HK-2 (cell line): ENCODE measurements around the gene SLC22A7.
"Not testable (repeated sequence)": the region's sequence is repeated elsewhere in the genome, so short reads cannot be mapped to it uniquely, and the experiment has no call there.

Experiments used
- DNase-seq: peaks from one replicate; pipeline ENCODE4 v3.0.0-alpha.2; 2018; ENCODE audit not compliant: unreplicated experiment

SLC22A7 gene

DNA sequence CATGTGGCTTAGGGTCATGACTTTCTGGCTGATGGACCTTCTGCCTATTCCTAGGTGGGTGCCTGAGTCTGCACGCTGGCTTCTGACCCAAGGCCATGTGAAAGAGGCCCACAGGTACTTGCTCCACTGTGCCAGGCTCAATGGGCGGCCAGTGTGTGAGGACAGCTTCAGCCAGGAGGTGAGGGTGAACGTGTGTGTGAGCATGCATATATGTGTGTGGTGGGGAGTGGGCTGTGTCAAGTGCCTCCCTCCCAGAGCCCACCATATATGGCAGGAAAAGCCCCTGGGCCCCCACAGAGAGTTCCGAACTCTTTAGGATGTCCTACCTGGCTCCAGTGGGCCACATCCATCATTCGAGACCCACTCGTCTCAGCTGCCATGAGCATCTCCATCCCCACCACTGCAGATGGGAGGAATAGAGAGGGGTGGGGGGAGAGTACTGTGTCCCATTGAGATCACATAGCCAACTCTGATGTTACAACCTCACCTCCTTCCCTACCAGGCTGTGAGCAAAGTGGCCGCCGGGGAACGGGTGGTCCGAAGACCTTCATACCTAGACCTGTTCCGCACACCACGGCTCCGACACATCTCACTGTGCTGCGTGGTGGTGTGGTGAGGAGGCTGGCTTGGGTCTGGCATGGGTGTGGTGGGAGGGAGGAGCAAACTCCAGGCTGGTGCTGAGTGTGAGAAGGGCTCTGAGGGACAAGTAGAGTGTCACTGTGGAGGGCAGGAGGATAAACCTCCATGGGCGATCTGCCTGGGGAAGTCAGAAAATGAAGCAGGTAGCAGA is 3.2 kb downstream of the SLC22A7 start:
- DNase-seq: no peak

DNA sequence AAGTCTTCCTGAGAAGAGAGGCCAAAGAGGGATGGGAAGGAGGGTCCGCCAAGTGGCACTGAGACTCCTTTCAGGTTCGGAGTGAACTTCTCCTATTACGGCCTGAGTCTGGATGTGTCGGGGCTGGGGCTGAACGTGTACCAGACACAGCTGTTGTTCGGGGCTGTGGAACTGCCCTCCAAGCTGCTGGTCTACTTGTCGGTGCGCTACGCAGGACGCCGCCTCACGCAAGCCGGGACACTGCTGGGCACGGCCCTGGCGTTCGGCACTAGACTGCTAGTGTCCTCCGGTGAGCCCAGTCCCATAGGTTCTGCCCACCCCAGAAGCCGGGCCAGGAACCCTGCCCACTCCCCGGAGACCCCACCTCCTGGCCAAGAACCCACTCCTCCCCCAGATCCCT is 4.1 kb downstream of the SLC22A7 start:
- no peak for DNase-seq

DNA sequence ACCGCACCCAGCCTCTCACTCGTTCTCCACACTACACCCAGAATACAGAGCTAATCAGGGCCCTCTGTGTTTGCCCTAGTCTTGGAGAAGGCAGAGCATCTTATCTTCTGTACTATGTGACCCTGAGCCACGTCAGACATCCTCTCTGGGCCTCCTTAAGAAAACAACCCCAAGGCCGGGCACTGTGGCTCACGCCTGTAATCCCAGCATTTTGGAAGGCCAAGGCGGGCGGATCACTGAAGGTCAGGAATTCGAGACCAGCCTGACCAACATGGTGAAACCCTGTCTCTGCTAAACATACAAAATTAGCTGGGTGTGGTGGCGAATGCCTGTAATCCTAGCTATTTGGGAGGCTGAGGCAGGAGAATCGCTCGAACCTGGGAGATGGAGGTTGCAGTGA is 4.9 kb downstream of the SLC22A7 start:
- DNase-seq: not testable (repeated sequence)

DNA sequence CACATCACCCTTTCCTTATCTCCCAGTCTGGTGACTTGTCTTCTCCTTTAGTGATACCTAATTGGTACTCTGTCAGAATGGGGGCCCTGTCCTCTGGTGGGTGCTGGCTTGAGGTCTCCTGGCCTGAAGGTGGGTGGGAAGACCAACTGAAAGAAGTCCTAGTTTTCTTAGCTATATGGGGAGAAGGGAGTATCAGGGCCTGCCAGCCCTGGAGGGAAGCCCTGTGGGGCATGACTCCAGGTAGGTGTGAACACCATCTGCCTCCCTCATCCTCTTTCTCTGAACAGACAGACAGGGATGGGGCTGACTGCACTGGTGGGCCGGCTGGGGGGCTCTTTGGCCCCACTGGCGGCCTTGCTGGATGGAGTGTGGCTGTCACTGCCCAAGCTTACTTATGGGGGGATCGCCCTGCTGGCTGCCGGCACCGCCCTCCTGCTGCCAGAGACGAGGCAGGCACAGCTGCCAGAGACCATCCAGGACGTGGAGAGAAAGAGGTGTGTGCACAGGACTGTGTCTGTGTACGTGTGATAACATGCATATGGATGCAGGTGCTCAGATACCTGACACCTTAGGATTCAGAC is 5.8 kb downstream of the SLC22A7 start:
- no peak for DNase-seq

DNA sequence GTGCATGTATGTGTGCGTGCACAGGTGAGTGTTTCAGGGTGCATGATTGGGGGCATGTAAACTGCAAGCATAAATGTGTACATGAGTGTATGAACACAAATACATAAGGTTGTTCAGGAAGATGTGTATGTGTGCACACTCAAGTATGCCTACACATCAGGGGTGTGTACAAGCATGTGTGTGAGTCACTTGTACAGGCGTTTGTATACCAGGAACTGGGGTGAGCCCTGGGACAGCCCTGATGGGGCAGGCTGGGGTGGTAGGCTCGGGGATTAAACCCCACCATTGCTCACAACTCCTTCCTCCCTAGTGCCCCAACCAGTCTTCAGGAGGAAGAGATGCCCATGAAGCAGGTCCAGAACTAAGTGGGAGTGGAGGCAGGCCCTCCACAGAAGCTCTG is 6.3 kb downstream of the SLC22A7 start:
- DNase-seq: no peak

DNA sequence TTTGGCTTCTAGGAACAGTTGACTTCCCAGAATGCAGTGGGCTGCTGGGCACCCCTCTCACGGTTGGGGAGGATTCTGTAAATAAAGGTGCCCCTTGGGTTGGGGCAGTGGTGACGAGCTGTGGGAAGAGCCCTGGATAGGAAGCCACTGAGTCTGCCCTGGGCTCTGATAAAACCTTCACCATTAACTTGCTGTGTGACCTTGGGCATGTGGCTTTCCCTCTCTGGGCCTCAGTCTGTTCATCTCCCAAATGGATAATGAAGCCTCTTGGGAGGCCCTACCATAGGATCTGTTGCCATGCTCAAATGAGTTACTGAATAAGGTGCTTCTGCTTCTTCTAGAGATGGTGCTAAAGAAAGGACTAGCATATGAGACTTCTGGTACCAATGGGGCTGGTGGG is 6.8 kb downstream of the SLC22A7 start:
- no peak for DNase-seq

DNA sequence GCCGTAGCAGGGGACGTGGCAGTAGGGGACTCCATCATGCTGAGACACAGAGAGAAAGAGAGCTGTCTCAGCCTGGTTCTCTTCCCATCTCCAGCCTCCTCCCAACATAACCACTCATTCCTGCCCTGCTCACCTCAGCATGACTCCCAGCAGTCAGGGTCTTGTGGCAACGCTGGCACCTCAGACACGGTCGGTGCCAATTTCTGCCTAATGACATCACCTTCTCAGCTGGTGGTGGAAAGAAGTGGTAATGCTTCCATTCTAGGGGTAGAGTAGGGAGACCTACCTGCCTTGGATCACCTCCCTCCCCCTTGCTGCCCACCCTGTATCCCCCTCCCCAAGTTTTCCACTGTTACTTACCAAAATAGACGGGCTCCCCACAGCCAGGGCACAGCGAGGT is 8.0 kb downstream of the SLC22A7 start:
- no peak for DNase-seq

DNA sequence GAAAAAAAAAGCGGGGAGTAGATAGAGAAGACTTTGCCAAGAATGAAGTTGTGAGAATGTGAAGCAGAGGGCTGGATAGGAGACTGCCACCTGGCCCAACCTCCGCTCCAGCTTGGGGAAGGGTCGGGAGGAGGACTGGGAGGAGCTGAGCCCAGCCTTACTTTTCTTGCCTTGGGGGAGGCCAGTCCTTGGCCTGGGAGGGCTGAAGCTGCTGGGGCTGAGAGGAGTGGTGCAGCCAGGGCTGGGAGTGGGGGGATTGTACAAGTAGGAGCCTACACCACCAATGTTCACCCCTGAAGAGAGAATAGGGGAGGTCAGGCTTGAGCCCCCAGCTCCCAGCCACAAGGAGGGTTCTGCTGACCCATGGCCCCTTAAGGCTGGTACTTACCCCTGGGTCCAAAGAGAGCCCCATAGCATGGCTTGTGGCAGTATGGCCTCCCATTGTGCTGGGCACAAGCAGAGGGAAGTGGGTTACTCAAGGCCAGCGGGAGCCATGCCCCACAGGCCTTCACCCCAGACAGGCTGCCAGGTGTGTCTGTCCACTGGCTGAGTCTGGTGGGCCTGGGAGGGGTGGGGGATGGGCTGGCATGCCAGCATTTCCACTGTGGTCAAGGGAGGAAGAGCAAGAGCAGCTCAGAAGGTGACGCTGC is 9.5 kb downstream of the SLC22A7 start:
- DNase-seq: no peak

DNA sequence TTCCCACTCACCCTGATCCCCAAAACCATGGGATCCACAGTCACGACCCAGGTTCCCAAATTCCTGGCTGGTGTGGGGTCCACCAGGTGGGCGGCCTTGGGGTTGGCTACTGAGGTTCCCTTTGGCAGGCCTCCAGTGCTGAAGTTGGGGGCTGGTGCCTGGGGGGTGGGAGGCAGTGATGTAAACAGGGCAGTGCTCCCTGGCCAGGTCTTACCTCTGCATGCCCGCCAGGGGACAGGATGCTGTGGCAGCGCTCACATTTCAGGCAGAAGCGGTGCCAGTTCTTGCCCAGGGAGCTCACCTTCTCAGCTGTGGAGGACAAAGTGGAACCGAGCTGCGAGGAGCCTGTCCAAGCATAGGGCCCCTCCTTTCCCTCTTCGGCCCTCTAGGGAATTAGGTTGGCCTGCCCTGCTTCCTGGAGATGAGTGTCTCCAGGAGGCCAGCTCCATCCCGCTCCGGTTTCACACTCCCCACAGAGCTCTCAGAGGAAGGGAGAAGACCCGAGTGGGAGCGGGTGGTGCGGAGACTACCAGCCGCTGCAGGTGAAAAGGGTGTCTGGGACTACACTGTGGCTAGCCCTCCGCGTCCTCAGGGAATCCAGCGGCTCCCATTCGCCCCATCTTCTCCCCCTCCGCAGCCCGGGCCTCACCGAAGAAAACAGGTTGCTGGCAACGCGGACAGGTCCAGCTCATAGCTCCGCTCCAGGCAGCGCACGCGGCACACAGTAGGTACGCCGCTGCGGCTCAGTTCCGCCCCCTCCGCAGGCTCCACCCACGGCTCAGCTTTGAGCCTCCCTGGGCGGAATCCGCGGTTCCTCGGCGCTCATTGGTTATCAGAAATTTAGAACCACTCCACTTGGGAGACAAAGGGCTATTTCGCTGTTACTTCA is 10.3 kb downstream of the SLC22A7 start, which contains the start of gene CRIP3:
Gene CRIP3 (minus strand): TSS at position 726 of the 889 bp plus-strand sequence. CDS start 34 bp downstream, at position 692.
- DNase-seq: no peak

DNA sequence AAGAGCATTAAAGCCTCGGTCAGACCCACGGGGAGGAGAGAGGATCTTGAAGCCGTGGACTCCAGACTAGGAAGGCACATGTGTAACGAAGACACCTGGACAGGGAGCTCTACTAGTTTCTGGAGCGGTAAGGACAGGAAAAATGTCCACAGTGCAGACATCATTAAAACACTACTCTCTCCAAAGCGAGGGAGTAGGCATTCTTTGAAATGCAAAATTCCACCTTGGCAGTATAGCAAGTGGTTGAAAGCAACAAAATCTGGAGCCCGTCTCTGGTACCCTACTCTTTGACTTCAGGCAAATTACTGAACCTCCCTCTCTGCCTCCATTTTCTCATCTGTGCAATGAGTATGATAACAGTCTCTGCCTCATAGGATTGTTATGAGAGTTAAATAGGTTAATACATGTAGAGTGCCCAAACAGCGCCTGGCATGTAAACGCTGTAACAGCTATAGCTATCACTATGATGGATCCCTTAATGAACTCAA is 11.0 kb downstream of the SLC22A7 start:
- no peak for DNase-seq

DNA sequence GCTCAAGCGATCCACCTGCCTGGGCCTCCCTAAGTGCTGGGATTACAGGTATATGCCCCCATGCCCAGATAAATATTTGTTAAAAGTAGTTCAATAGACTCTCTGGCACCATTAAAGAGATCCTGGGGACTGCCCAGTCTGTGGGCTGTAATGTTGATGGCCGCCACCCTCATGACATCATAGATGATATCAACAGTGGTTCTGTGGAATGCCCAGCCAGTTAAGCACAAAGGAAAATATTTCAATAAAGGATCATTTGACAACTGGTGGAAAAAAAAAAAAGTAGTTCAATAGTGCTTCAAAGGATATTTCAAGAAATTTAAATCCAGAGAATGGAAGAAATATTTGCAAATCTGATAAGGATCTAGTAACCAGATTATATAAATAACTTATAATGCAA is 12.1 kb downstream of the SLC22A7 start:
- DNase-seq: no peak

DNA sequence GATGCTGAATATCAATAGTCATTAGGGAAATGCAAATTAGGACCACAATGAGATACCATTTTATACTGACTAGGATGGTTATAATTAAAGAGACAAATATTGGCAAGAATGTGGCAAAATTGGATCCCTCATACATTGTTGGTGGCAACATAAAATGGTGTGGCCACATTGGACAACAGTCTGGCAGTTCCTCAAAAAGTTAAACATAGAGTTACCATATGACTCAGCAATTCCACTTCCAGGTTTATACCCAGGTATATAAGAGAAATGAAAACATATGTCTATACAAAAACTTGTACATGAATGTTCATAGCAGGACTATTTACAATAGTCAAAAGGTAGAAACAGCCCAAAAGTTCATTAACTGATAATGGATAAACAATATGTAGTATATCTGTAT is 12.6 kb downstream of the SLC22A7 start:
- no peak for DNase-seq

DNA sequence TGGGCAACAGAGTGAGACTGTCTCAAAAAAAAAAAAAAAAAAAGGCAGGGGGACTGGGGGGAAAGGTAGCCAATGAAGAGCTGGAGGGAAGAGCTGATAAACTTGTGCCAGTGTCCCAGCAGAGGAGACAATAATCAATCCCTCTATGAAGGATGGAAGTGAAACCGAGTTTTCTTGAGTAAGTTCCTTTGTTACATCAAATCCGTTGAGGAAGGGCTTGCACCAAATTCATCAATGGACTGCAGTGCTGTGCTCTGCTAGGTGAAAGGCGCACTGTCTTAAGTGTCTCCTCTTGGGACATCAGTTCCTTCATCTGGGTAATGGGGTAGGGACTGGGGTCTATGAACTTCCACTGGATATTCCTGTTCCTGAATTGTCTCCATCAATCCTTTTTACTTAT is 13.6 kb downstream of the SLC22A7 start:
- DNase-seq: no peak

DNA sequence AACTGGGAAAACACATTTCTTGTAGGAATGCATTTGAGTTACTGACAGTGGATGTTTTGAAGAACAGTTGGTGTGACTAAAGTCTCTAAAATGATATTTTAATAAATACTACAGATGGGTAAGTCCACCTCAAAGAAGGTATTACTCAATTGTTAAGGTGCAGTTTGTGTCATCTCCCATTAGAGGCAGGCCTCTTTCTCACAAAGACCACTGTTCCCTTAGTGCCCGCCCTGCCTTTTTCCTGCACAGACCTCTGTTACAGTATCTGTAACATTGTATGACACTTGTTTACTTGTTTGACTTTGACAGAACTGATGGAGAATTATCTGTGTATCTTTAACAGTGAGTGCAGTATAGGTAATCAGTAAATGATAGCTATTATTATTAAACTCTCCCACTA is 15.8 kb downstream of the SLC22A7 start:
- no peak for DNase-seq

DNA sequence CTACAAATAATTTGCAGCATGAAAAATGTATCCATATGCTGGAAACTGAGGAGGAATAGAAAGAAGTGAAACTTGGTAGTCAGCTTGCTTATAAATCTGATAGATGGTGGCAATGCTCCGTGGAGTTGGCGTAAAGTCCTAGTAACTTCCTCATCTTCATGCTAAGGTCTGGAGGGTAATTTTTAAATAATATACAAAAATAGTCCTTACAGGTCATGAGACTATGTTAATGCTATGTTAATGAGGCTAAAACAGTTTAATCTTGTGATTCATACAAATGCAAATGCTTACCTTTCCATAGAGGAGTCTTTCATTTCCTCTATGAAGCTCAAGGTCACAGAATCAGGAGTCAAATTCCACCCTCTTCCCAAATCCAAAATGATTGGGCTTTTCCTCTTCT is 20.0 kb downstream of the SLC22A7 start:
- no peak for DNase-seq

DNA sequence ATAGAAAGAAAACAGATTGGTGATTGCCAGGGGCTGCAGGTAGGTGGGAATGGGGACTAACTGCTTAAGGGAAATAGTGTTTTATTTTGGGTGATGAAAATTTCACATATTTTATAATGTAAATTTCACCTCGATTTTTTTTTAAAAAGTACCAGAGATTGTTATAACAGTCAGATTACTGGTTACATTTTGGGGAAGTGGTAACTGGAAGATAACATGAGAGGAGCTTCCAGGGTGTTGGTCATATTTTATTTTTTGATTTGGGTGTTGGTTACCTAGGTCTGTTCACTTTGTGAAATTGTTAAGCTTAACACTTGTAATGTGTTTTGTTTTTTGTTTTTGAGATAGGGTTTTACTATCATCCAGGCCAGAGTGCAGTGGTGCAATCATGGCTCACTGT is 27.8 kb downstream of the SLC22A7 start:
- DNase-seq: no peak

DNA sequence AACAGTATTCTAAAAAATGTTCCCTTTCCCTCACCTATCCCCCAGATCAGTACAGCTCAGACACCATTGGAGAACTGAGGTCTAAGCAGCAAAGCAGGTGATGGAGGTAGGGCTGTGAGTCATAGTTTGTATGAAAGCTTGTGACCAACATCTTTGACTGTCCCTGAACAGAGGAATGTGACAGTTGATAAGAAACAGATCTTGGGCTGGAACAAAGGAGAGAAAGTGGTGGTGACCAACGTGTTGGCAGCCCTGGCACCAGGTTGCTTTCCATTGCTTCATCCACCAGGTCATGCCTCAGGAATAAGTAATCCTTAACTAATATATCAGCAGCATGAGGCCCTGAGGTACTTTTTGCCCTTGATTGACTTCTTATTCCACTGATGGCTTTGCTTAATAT is 30.5 kb downstream of the SLC22A7 start:
- DNase-seq: peak; percentile 11

DNA sequence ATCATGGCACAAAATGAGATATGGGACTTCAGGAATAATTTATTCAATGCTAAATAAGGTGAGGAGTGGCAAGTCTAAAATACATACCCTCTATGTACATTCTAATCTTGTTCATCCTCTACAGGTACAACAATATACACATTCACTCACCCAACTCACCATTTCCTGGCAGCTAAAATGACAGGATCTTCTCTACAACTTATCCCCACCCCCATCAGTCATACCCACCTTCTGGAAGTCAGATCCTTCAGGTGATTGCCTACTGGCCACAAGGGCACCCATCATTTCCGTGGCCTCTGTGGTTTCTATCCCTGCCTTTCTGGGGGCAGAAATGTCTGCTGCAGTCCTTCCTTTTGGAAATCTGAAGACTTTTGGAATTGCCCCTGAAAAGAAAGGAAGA is 33.4 kb downstream of the SLC22A7 start:
- no peak for DNase-seq

DNA sequence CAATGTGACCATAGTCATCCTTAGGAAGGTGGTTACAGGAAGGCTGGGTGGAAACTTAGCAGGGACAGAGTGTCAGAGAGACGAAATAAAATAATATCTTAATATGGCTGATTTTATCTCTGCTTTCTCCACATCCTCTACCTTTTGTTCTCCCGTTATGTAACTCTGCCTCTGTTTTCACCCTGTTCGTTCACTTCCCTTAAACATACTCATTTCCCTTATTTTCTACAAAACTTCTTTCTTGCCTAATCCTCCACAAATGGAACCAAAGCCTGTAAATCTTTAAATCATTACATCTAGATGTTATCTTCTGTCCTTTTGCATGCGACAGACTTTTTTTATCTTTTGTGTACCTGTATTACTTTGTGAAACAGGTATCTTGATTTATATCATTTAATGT is 33.8 kb downstream of the SLC22A7 start:
- DNase-seq: no peak

DNA sequence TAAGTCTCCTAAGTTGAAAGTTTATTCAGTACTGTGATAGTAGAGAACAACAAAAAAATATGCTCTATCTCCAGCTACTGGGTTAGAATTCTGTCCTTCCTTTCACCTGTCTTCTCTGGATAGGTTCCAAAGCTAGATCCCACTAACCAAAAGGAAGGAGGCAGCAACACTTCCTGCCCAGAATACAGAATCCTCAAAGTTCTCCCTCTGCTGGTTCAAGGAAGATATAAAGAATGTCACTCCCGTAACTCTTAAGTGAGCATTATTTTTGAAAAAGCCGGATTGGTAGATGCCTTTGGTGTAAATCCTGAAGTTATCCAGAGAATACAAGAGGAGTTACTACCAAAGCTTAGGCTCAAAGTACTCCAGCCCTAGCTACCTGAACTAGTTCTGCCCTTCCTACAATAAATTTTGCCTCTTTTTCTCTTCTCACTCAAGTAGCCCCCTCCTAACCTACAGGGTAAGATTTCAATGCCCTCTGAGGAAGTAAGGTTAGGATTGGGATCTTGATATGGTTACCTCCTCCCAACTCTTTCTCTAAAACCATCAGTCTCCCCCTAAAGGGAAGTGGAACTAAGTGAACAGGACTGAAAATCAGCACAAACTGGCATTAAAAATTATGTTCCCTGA is 36.5 kb downstream of the SLC22A7 start:
- DNase-seq: no peak

DNA sequence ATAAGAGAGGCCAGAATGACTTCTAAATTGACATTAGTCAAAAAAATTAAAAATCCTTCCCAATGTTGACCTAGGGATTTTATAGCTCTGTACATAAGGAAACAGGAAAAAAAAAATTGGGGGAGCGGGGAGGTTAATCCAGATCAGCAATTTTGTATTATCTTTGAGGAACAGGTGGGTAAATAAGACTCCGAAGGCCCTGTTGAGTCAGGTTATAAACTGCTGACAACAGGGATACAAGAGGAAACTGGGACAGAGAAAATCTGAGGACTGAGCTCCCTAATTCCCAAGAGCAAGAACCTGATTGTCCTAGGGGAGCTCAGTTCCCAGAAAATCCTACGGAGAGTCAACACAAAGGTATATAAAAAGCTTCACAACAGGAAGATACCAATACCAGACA is 37.4 kb downstream of the SLC22A7 start:
- no peak for DNase-seq

DNA sequence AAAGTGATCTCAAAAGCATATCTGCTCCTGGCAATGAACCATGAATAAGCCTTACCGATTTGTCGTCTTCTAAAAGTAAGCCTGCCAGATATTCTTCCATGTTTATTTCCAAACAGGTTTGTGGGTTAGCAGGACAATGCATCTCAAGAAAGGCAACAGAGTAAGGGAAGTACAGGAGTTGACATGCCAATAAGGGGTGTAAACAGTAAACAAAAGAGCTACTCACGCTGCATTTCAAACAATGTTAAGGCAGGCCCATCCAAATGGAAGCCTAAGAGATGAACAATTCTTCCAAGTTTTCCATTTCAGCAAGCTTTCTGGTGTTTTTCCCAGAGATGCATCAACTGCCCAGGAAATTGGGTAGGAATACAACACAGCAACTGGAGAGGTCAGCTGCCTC is 38.3 kb downstream of the SLC22A7 start:
- no peak for DNase-seq
